ENCODE results near the gene RAB25. TPM values are rescaled to one million over a fixed set of nuclear protein-coding genes. Genes with fewer than 3 reads are reported as not detected.
A peak's percentile ranks its signal among the peaks of the same experiment; 100 is the strongest.
"Not testable (repeated sequence)": the region's sequence is repeated elsewhere in the genome, so short reads cannot be mapped to it uniquely, and the experiment has no call there.

The RAB25 gene
- total RNA-seq, 1 donor from 2014 or later: 2.2 TPM

GRCh38 chr1:156054500-156055280, 6.3 kb upstream of the RAB25 start, which contains the start of gene LAMTOR2:
TSS of gene LAMTOR2 (plus strand) at chr1:156054782. CDS start at chr1:156054890, 108 bp downstream.
- DNase-seq (ENCODE audit: low spot score): peak; percentile 99

- no peak for DNase-seq (ENCODE audit: low spot score)
These were observed 5.5 kb upstream of the RAB25 start for GRCh38 chr1:156055281-156056048.

- DNase-seq (ENCODE audit: low spot score): no peak
These were observed 4.6 kb upstream of the RAB25 start for GRCh38 chr1:156056326-156056849.

GRCh38 chr1:156062189-156062588, 1.2 kb downstream of the RAB25 start:
- DNase-seq (ENCODE audit: low spot score): no peak

- DNase-seq (ENCODE audit: low spot score): no peak
These were observed 3.0 kb downstream of the RAB25 start for GRCh38 chr1:156063997-156064285.

- no peak for DNase-seq (ENCODE audit: low spot score)
These were observed 3.7 kb downstream of the RAB25 start for GRCh38 chr1:156064615-156065014.

GRCh38 chr1:156065212-156065611, 4.3 kb downstream of the RAB25 start:
- DNase-seq (ENCODE audit: low spot score): no peak

- no peak for DNase-seq (ENCODE audit: low spot score)
These were observed 4.9 kb downstream of the RAB25 start for GRCh38 chr1:156065871-156066270.

- DNase-seq (ENCODE audit: low spot score): no peak
These were observed 6.3 kb downstream of the RAB25 start for GRCh38 chr1:156067262-156067661.

- no peak for DNase-seq (ENCODE audit: low spot score)
These were observed 8.8 kb downstream of the RAB25 start for GRCh38 chr1:156069490-156070455.

GRCh38 chr1:156070548-156070947, 9.6 kb downstream of the RAB25 start:
- no peak for DNase-seq (ENCODE audit: low spot score)

- not testable (repeated sequence) for DNase-seq (ENCODE audit: low spot score)
These were observed 10.4 kb downstream of the RAB25 start for GRCh38 chr1:156071332-156071816.

- DNase-seq (ENCODE audit: low spot score): no peak
These were observed 11.3 kb downstream of the RAB25 start for GRCh38 chr1:156072251-156072650.

- no peak for DNase-seq (ENCODE audit: low spot score)
These were observed 12.2 kb downstream of the RAB25 start for GRCh38 chr1:156073110-156073687.

- no peak for DNase-seq (ENCODE audit: low spot score)
These were observed 12.8 kb downstream of the RAB25 start for GRCh38 chr1:156073740-156074139.

GRCh38 chr1:156074661-156075060, 13.7 kb downstream of the RAB25 start:
- no peak for DNase-seq (ENCODE audit: low spot score)

- DNase-seq (ENCODE audit: low spot score): no peak
These were observed 14.2 kb downstream of the RAB25 start for GRCh38 chr1:156075162-156075561.

GRCh38 chr1:156075775-156076204, 14.8 kb downstream of the RAB25 start:
- DNase-seq (ENCODE audit: low spot score): no peak

GRCh38 chr1:156076609-156077429, 15.9 kb downstream of the RAB25 start:
- DNase-seq (ENCODE audit: low spot score): no peak

GRCh38 chr1:156077430-156077760, 16.4 kb downstream of the RAB25 start:
- no peak for DNase-seq (ENCODE audit: low spot score)

Data from umbilical cord (tissue), 2 donors.